Measurements from ENCODE around the gene GNPTAB. TPM values are rescaled to one million over a fixed set of nuclear protein-coding genes. Genes with fewer than 3 reads are reported as not detected.

The GNPTAB gene
- total and polyA plus RNA-seq, 12 donors, result 7.6 to 31.3 (median 15.9) TPM

- H3K27me3 ChIP-seq, result no peaks in the 10 kb centered on the region
- DNase-seq, result no peak
- H3K4me3 ChIP-seq, result no peak overlapping the region
- intact Hi-C loops (cut with DNase I), result no loop called here
- H3K36me3 ChIP-seq (replicated peaks in 1 of 2), result peaks cover 0 to 45% of the 10 kb centered on the region in 2 donors
- TF ChIP-seq CTCF (IDR thresholded peaks at IDR 0.05) (no peak), POLR2A (IDR thresholded peaks at IDR 0.05) (no peak)
- H3K9me3 ChIP-seq (replicated peaks in 1 of 3), result no peaks in the 10 kb centered on the region
- no peaks in the 10 kb centered on the region for H3K4me1 ChIP-seq (replicated peaks in 1 of 2)
- H3K27ac ChIP-seq, result no peak overlapping the region
- 82 to 97% (median 93%) methylated on average over 1 of the region's 1 CpG; no CpG with 5 or more reads in 1 of the 4 donors for WGBS, 4 donors
Measured at GRCh38 chr12:101747697-101748096, 83.1 kb downstream of the GNPTAB start.

- WGBS, 4 donors, result 75 to 95% (median 92%) methylated on average over 1 of the region's 1 CpG
- peaks cover 0 to 47% of the 10 kb centered on the region in 2 donors for H3K36me3 ChIP-seq (replicated peaks in 1 of 2)
- no peaks in the 10 kb centered on the region for H3K27me3 ChIP-seq
- no peak for TF ChIP-seq POLR2A (IDR thresholded peaks at IDR 0.05)
- TF ChIP-seq CTCF (IDR thresholded peaks at IDR 0.05), result no peak
- no peak overlapping the region for H3K4me3 ChIP-seq
- DNase-seq, result no peak
- no peak overlapping the region for H3K27ac ChIP-seq
- no peaks in the 10 kb centered on the region for H3K9me3 ChIP-seq (replicated peaks in 1 of 3)
- intact Hi-C loops (cut with DNase I), result no loop called here
- no peaks in the 10 kb centered on the region for H3K4me1 ChIP-seq (replicated peaks in 1 of 2)
Measured at GRCh38 chr12:101746661-101747060, 84.1 kb downstream of the GNPTAB start.

- Histone ChIP-seq H3K27ac (no peak overlapping the region), H3K27me3 (no peaks in the 10 kb centered on the region), H3K4me1 (replicated peaks in 1 of 2) (no peaks in the 10 kb centered on the region), H3K9me3 (replicated peaks in 1 of 3) (no peaks in the 10 kb centered on the region), H3K4me3 (no peak overlapping the region), H3K36me3 (replicated peaks in 1 of 2) (peaks cover 0 to 45% of the 10 kb centered on the region in 2 donors)
- intact Hi-C loops (cut with DNase I), result no loop called here
- TF ChIP-seq POLR2A (IDR thresholded peaks at IDR 0.05) (no peak), CTCF (IDR thresholded peaks at IDR 0.05) (no peak)
- WGBS, 4 donors, result 92 to 100% (median 96%) methylated on average over 1 of the region's 1 CpG
- DNase-seq, result no peak
Measured at GRCh38 chr12:101746196-101746595, 84.6 kb downstream of the GNPTAB start.

- DNase-seq, result no peak
- intact Hi-C loops (cut with DNase I), result no loop called here
- TF ChIP-seq CTCF (IDR thresholded peaks at IDR 0.05), result no peak
- TF ChIP-seq POLR2A (IDR thresholded peaks at IDR 0.05), result no peak
- H3K4me1 ChIP-seq (replicated peaks in 1 of 2), result no peaks in the 10 kb centered on the region
- WGBS, 4 donors, result 88 to 91% (median 89%) methylated on average over 3 of the region's 3 CpGs
- H3K27me3 ChIP-seq, result no peaks in the 10 kb centered on the region
- H3K27ac ChIP-seq, result no peak overlapping the region
- peaks cover 0 to 45% of the 10 kb centered on the region in 2 donors for H3K36me3 ChIP-seq (replicated peaks in 1 of 2)
- H3K4me3 ChIP-seq, result no peak overlapping the region
- no peaks in the 10 kb centered on the region for H3K9me3 ChIP-seq (replicated peaks in 1 of 3)
Measured at GRCh38 chr12:101745481-101745880, 85.3 kb downstream of the GNPTAB start.
